HG03521 (cell line): ENCODE results near the gene MAP1B.
"Not testable (repeated sequence)": the region's sequence is repeated elsewhere in the genome, so short reads cannot be mapped to it uniquely, and the experiment has no call there.

Experiments used
- ATAC-seq: cut with Tn5 transposase; IDR thresholded peaks from one replicate; pipeline ENCODE4 v1.9.1; 2021; ENCODE audit warnings: mild to moderate bottlenecking, moderate library complexity; ENCODE audit not compliant: unreplicated experiment

The MAP1B gene

GRCh38 chr5:72159501-72159911, 52.2 kb downstream of the MAP1B start:
- no peak for ATAC-seq

GRCh38 chr5:72160329-72160728, 53.1 kb downstream of the MAP1B start:
- ATAC-seq, result no peak

- ATAC-seq, result no peak
Observed at GRCh38 chr5:72160959-72161358, 53.7 kb downstream of the MAP1B start.

GRCh38 chr5:72161951-72162350, 54.7 kb downstream of the MAP1B start:
- no peak for ATAC-seq

GRCh38 chr5:72163349-72163983, 56.2 kb downstream of the MAP1B start:
- no peak for ATAC-seq

GRCh38 chr5:72166070-72166979, 59.0 kb downstream of the MAP1B start:
- ATAC-seq, result no peak

GRCh38 chr5:72167257-72167656, 60.0 kb downstream of the MAP1B start:
- no peak for ATAC-seq

- no peak for ATAC-seq
Observed at GRCh38 chr5:72167804-72168203, 60.5 kb downstream of the MAP1B start.

GRCh38 chr5:72170101-72170500, 62.8 kb downstream of the MAP1B start:
- no peak for ATAC-seq

GRCh38 chr5:72171181-72171580, 63.9 kb downstream of the MAP1B start:
- not testable (repeated sequence) for ATAC-seq

GRCh38 chr5:72171667-72172066, 64.4 kb downstream of the MAP1B start:
- no peak for ATAC-seq

GRCh38 chr5:72172786-72173185, 65.5 kb downstream of the MAP1B start:
- ATAC-seq, result no peak

- no peak for ATAC-seq
Observed at GRCh38 chr5:72177538-72177937, 70.3 kb downstream of the MAP1B start.

GRCh38 chr5:72179028-72179815, 71.9 kb downstream of the MAP1B start:
- no peak for ATAC-seq

GRCh38 chr5:72179816-72180440, 72.7 kb downstream of the MAP1B start:
- no peak for ATAC-seq

GRCh38 chr5:72180925-72181324, 73.7 kb downstream of the MAP1B start:
- no peak for ATAC-seq

GRCh38 chr5:72182686-72183085, 75.4 kb downstream of the MAP1B start:
- no peak for ATAC-seq

GRCh38 chr5:72183101-72183520, 75.8 kb downstream of the MAP1B start:
- ATAC-seq, result no peak

GRCh38 chr5:72184408-72184807, 77.1 kb downstream of the MAP1B start:
- no peak for ATAC-seq

- no peak for ATAC-seq
Observed at GRCh38 chr5:72185496-72186329, 78.4 kb downstream of the MAP1B start.
